GM12872 (cell line): Measurements from ENCODE around the gene TSPAN32.

Source experiments
- CTCF ChIP-seq: IDR thresholded peaks from 3 replicates; pipeline ENCODE4 v1.5.1; 2011; ENCODE audit warnings: low read depth, mild to moderate bottlenecking, low read length, moderate library complexity; ENCODE audit not compliant: insufficient read depth

TSPAN32 gene

DNA sequence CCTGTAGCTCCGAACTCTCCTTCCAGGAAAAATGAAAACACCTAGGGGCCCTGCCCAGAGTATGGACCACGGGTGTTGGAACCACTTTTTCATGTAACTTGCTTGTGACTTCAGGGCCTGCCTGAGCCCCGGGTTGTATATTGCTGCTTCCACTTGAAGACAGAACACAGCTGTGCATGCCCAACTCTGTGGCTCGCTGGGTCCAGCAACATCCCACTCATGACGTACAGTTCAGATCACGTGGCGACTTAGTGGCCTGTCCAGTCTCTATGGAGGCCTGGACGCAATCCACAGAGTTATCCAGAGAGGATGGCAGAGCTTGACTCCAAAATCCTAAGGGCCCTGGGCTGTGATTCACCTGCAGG, 6.9 kb upstream of the TSPAN32 start:
- TF ChIP-seq CTCF, result no peak

DNA sequence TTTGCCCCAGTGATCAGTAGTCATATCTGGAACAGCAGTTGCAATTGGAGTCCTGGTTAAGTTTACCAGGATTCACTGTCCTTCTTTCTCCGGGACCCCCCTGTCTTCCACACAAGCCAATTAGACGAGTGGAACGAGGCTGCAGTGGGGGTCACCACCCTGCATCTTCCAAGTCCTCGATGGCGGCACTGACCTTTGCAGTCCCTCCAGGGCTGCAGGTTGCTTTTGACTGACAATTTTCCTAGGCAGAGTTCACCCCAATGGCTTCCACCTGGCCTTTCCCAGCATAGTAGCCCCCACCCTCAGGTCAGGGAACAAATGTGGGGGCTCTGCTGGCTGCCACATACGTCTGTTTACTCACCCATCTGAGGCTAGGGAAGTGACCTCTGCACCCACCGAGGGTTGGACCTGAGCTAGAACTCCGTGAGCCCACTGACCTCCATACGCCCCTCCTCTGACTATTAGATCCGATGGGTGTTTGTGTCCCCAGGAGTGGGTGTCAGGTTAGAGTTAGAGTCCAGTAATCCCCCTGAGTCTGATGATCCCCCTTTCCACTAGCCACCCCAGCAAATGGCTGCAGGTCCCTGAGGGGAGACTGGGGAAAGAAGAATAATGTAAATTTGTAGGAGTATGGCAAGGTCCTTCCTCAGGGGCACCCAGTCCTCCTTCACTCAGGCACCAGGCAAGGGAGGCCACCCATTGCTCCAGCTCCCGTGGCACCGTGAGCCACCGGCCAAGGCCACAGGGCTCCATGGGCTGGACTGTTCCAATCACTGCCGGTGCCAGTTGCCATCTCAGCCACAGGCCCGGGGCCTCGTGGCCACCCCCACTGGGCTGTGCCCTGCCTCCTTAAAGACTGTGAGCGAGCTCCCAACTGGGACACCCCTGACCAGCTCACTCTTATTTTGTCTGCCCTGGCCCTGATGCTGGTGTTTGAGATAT, 5.6 kb upstream of the TSPAN32 start:
- TF ChIP-seq CTCF, result no peak

GRCh38 chr11:2296913-2297622, 4.7 kb upstream of the TSPAN32 start:
- no peak for TF ChIP-seq CTCF

DNA sequence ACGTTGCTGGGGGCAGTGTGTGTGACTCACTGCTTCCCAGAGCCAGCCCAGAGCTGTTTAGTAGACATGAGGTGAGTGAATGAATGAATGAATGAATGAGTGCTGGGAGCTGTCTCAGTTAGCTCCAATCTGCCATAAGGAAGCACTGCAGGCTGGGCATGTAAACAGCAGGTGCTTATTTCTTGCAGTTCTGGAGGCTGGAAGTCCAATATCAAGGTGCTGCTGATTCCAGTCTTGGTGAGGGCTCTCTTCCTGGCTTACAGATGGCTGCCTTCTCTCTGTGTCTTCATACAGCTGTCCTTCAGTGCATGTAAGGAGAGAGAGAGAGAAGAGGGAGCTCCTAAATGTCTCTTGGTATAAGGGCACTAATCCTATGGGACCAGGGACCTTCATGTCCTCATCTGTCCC, 4.2 kb upstream of the TSPAN32 start:
- no peak for TF ChIP-seq CTCF

DNA sequence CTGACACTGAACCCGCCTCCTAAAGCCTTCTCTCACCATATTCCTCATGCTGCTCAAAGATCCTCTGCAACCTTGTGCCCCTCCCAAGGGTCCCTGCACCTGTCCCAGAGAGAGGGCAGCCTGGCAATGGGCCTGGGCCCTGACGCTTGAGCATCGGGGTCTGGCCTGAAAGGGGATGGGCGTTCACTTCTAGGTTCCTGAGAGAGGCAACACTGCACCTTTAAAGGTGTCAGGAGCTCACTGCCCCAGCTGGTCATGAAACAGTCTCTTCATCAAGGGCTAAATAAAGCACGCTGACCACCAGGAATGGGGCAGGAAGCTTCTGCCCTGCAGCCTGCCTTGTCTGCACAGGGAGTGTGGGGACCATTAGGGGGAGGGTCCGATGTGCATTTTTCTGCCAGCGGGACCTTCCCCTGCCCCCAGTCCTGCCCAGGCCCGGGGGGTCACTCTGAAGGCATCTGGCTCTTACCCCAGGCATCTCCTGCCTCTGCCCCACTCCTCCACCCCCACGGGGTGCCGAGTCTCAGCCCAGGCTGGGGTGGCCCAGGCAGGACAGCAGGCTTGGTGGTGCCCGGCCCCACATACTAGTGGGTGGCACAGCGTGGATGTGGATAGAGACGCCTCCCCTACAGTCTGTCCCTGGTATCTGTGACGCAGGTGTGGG, 3.5 kb upstream of the TSPAN32 start:
- TF ChIP-seq CTCF, result no peak

DNA sequence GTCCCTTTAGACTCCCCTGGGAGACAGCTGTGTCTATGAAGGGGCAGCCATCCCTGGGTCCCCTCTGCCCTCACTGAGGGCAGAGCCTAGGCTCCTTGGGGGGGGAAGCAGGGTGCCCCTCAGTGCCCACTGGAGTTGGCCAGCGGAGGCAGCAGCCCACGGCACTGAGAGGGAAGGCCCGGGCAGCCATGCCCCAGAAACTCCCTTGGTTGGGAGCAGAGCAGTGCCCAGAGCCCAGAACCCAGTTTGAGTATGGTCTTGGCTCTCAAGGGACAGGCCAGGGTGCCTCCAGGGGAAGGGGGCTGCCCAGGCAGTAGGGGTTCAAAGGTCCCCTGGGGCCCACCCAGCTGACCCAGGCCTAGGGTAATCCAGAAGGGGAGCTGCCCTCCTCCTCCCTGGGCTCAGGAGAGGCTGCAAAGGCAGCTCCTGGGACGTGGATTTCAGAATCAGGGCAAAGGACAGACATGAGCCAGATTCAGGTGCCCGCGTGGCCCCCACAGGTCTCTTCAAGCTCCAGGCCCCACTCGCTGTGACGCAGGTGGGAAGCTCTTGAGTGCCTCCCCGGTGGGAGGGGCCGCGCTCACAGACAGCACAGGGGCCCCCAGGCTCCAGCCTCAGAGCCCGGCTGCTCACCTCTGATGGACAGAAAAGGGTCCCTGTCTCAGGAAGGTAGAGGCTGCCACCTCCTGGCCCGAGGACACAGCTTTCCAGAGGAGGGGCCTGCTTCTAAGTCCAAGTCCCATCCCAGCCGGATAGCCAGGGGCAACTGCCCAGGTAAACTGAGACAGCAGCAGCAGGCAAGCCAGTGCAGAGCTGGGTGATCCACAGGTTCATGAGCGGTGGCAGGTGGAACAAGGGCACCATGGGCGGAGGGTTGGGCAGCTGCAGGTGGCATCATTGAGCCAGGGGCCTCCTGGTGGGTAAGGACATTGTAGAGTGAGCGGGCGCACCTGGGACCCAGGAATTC, 2.7 kb upstream of the TSPAN32 start:
- TF ChIP-seq CTCF, result no peak
